K562 (cell line): ENCODE results near the gene RNASEH2C. TPM values are rescaled to one million over a fixed set of nuclear protein-coding genes. Genes with fewer than 3 reads are reported as not detected.

Source experiments
- AFF4 ChIP-seq: sonication (generic); formaldehyde crosslinking; IDR thresholded peaks from 2 replicates; pipeline ENCODE4 v1.8.0; 2023; ENCODE audit warnings: mild to moderate bottlenecking, missing genetic modification reagents
- CBX3 ChIP-seq, 2 experiments: IDR thresholded peaks; 1 replicate in 1 of 2; 2 replicates in 1 of 2; pipeline ENCODE4 v1.6.1; 2012; ENCODE audit warnings: inconsistent platforms in 2 of 2, low read length in 2 of 2, borderline replicate concordance in 1 of 2, control low read depth in 1 of 2
- HNRNPK ChIP-seq: fragments of 200-400 bp; formaldehyde crosslinking; IDR thresholded peaks from one replicate; pipeline ENCODE4 v1.6.1; 2018; ENCODE audit warnings: mild to moderate bottlenecking, low read depth, low read length; ENCODE audit not compliant: poor library complexity, severe bottlenecking
- MAZ ChIP-seq, 2 experiments: fragments of 450-650 bp in 1 of 2; sonication (generic) in 1 of 2; formaldehyde crosslinking; IDR thresholded peaks in 1 of 2; conservative IDR thresholded peaks in 1 of 2; 2 replicates each; pipeline versions ENCODE4 v1.4.0 to v1.5.0; 2020; ENCODE audit warnings: mild to moderate bottlenecking in 1 of 2, missing genetic modification reagents in 1 of 2
- MYC ChIP-seq, 2 experiments: fragments of 250-450 bp in 1 of 2; sonication (Bioruptor Pico) in 1 of 2; IDR thresholded peaks; 2 replicates each; pipeline versions ENCODE4 v1.5.1 to v1.6.1; 2012 to 2021; ENCODE audit warnings: low read depth in 2 of 2, borderline replicate concordance in 1 of 2, improper control_type of control experiment in 1 of 2, low read length in 1 of 2, mild to moderate bottlenecking in 1 of 2, moderate library complexity in 1 of 2
- NR2C2 ChIP-seq, 2 experiments: fragments of 200-800 bp in 1 of 2; sonication (Bioruptor generic) in 1 of 2; sonication (generic) in 1 of 2; formaldehyde crosslinking in 1 of 2; IDR thresholded peaks; 2 replicates each; pipeline versions ENCODE4 v1.6.1 to v1.8.0; 2016 to 2022; ENCODE audit warnings: mild to moderate bottlenecking in 1 of 2, missing compliant biosample characterization in 1 of 2, missing genetic modification characterization in 1 of 2, missing genetic modification reagents in 1 of 2
- PCBP2 ChIP-seq: fragments of 200-400 bp; formaldehyde crosslinking; IDR thresholded peaks from 2 replicates; pipeline ENCODE4 v1.6.1; 2018; ENCODE audit warnings: low read length, low read depth, mild to moderate bottlenecking, moderate library complexity; ENCODE audit not compliant: poor library complexity, severe bottlenecking
- PTBP1 ChIP-seq: fragments of 200-400 bp; formaldehyde crosslinking; IDR thresholded peaks from 2 replicates; pipeline ENCODE4 v1.6.1; 2017; ENCODE audit warnings: low read depth, low read length
- RAD51 ChIP-seq: fragments of 450-650 bp; IDR thresholded peaks from 2 replicates; pipeline ENCODE4 v1.7.1; 2016; ENCODE audit warnings: low read depth, mild to moderate bottlenecking, borderline replicate concordance
- RBFOX2 ChIP-seq: fragments of 200-400 bp; formaldehyde crosslinking; IDR thresholded peaks from 2 replicates; pipeline ENCODE4 v1.6.1; 2017; ENCODE audit warnings: low read depth, mild to moderate bottlenecking, low read length, moderate library complexity
- SMAD4 ChIP-seq: fragments of 250-450 bp; sonication (Bioruptor Pico); conservative IDR thresholded peaks from 2 replicates; pipeline ENCODE4 v1.8.0; 2021; ENCODE audit warnings: inconsistent platforms, mild to moderate bottlenecking, moderate library complexity
- SMARCB1 ChIP-seq: IDR thresholded peaks from 2 replicates; pipeline ENCODE4 v1.6.1; 2011; ENCODE audit warnings: improper control_type of control experiment, low read depth; ENCODE audit not compliant: insufficient read length
- SMARCE1 ChIP-seq: fragments of 450-650 bp; IDR thresholded peaks from 2 replicates; pipeline ENCODE4 v1.7.1; 2016; ENCODE audit warnings: mild to moderate bottlenecking
- TAF1 ChIP-seq: IDR thresholded peaks from 2 replicates; pipeline ENCODE4 v1.6.1; 2011; ENCODE audit warnings: mild to moderate bottlenecking, low read length, moderate library complexity; ENCODE audit not compliant: insufficient read depth, control insufficient read depth, severe bottlenecking; ENCODE audit errors: extremely low read depth
- TBP ChIP-seq: optimal IDR thresholded peaks from 2 replicates; pipeline ENCODE3; 2011; ENCODE audit warnings: low read depth, low read length, improper control_type of control experiment
- THAP12 ChIP-seq: fragments of 250-450 bp; sonication (Bioruptor Pico); IDR thresholded peaks from 2 replicates; pipeline ENCODE4 v1.9.0; 2021; ENCODE audit warnings: mild to moderate bottlenecking, inconsistent platforms
- VEZF1 ChIP-seq: fragments of 200-800 bp; sonication (Bioruptor generic); IDR thresholded peaks from 2 replicates; pipeline ENCODE4 v1.6.1; 2017; ENCODE audit warnings: missing genetic modification characterization, missing compliant biosample characterization
- ZC3H11A ChIP-seq: IDR thresholded peaks from 2 replicates; pipeline ENCODE4 v1.6.1; 2012; ENCODE audit warnings: low read depth, low read length, improper control_type of control experiment
- polyA plus RNA-seq, 8 experiments: library from polyadenylated mRNA; depleted of rRNA in 4 of 8; stranded (reverse) in 5 of 8; unstranded in 3 of 8; fragments of >200 nt; fragmentation: Nextera tagmentation in 2 of 8; fragmentation: Illumina TruSeq in 1 of 8; extraction: Ambion mirVana in 2 of 8; extraction: Trizol in 1 of 8; gene quantifications; 2 replicates each; pipeline versions ENCODE4 v1.2.1 to v1.2.3, GENCODE V29; 2011 to 2014; ENCODE audit warnings: inconsistent platforms in 1 of 8, missing spikeins in 1 of 8
- total RNA-seq, 7 experiments: library from RNA; depleted of rRNA in 6 of 7; stranded (reverse); fragments of >200 nt in 6 of 7; fragmentation: Illumina TruSeq in 2 of 7; extraction: Trizol in 2 of 7; gene quantifications; 2 replicates each; pipeline versions ENCODE4 v1.2.1 to v1.2.3, GENCODE V29; 2011 to 2021; ENCODE audit warnings: low replicate concordance in 1 of 7

RNASEH2C gene
- total and polyA plus RNA-seq, 9 of the 15 experiments (the other 6 are each of a cell fraction or from before 2014, with no cell fraction given): 5.4 to 78.2 (median 15.6) TPM

GRCh38 chr11:65692367-65692766, 28.2 kb downstream of the RNASEH2C start (continued):
- TF ChIP-seq VEZF1 (CRISPR knock-in tag): 0 out of 2 replicates have a peak, but pooled peaks have one; percentile 31
- TF ChIP-seq RBFOX2: peak; percentile 55
- no peak for TF ChIP-seq HNRNPK
- peak in 1 of 2 experiments; percentile 56; a peak in 1 of 3 replicates for TF ChIP-seq CBX3 (IDR thresholded peaks at IDR 0.05; ENCODE audit: borderline replicate concordance in 1 of 2, low read length in 2 of 2)
- peak; percentile 60; the same call in 1 of the 2 replicates for TF ChIP-seq RAD51
- TF ChIP-seq SMAD4 (CRISPR knock-in tag): peak; percentile 45; the same call in 1 of the 2 replicates
- TF ChIP-seq SMARCB1: no peak
- TF ChIP-seq NR2C2 (CRISPR knock-in tag; IDR thresholded peaks at IDR 0.05): no peak
- TF ChIP-seq NR2C2 (tag; IDR thresholded peaks at IDR 0.05): peak; percentile 75
- no peak for TF ChIP-seq ZC3H11A
- no peak for TF ChIP-seq PTBP1
- TF ChIP-seq TBP: peak; percentile 22
- 0 out of 2 replicates have a peak, but pooled peaks have one; percentile 13 for TF ChIP-seq THAP12 (CRISPR knock-in tag)
- 0 out of 4 replicates have a peak, but pooled peaks of 1 of the 2 experiments have one; percentile 31 for TF ChIP-seq MAZ (CRISPR knock-in tag; conservative IDR thresholded peaks at IDR 0.05 in 1 of 2, IDR thresholded peaks at IDR 0.05 in 1 of 2)
- TF ChIP-seq SMARCE1: peak; percentile 43; the same call in 1 of the 2 replicates
- peak; percentile 33 for TF ChIP-seq TAF1
- peak; percentile 14; the same call in 1 of the 2 replicates for TF ChIP-seq MYC (IDR thresholded peaks at IDR 0.05; ENCODE audit: low read depth, low read length)
- TF ChIP-seq MYC (CRISPR knock-in tag; IDR thresholded peaks at IDR 0.05; ENCODE audit: borderline replicate concordance, low read depth): no peak
- peak; percentile 34; the same call in 1 of the 2 replicates for TF ChIP-seq AFF4 (CRISPR knock-in tag)
- TF ChIP-seq PCBP2: no peak
